Thyroid gland (tissue), 4 donors: ENCODE measurements around the gene PMCH. TPM values are rescaled to one million over a fixed set of nuclear protein-coding genes. Genes with fewer than 3 reads are reported as not detected.
A peak's percentile ranks its signal among the peaks of the same experiment; 100 is the strongest.
"Not testable (repeated sequence)": the region's sequence is repeated elsewhere in the genome, so short reads cannot be mapped to it uniquely, and the experiment has no call there.

ENCODE experiments used
- DNase-seq, 2 donors: peaks; one replicate each; pipeline ENCODE4 v3.0.0-alpha.2; 2019
- H3K27ac ChIP-seq, 3 donors: fragments of 200-600 bp; sonication (generic); 1 replicate in 2 of 3; 2 replicates in 1 of 3; pipeline ENCODE4 v1.5.1; 2016 to 2019; ENCODE audit warnings: mild to moderate bottlenecking in 1 of 3, moderate library complexity in 1 of 3
- H3K27me3 ChIP-seq: fragments of 200-600 bp; sonication (generic); one replicate; pipeline ENCODE4 v1.5.1; 2019
- H3K36me3 ChIP-seq, 2 donors: fragments of 200-600 bp; sonication (generic); one replicate each; pipeline ENCODE4 v1.5.1; 2016 to 2019
- H3K4me1 ChIP-seq, 2 donors: fragments of 200-600 bp; sonication (generic); one replicate each; pipeline ENCODE4 v1.5.1; 2017 to 2019
- H3K4me3 ChIP-seq, 3 donors: fragments of 200-600 bp; sonication (generic); replicated peaks in 1 of 3; 1 replicate in 2 of 3; 2 replicates in 1 of 3; pipeline ENCODE4 v1.5.1; 2016; ENCODE audit warnings: mild to moderate bottlenecking in 1 of 3
- H3K9me3 ChIP-seq: fragments of 200-600 bp; sonication (generic); one replicate; pipeline ENCODE4 v1.5.1; 2017
- POLR2A ChIP-seq, 2 donors: fragments of 450-650 bp; IDR thresholded peaks; one replicate each; pipeline ENCODE4 v1.6.1; 2017; ENCODE audit warnings: antibody characterized with exemption in 2 of 2, mild to moderate bottlenecking in 2 of 2, moderate library complexity in 1 of 2
- WGBS, 2 donors: methylation state at CpG; one replicate each; pipeline ENCODE4 v1.1.5; 2017; 5-methylcytosine and 5-hydroxymethylcytosine counted together
- intact Hi-C: fragments of 100-400 bp; cut with DNase I; formaldehyde crosslinking; loops from one replicate; pipeline ENCODE4 v1.15.1; 2023
- total RNA-seq, 4 donors: library from RNA; depleted of rRNA; stranded (reverse); fragments of >200 nt; gene quantifications; one replicate each; pipeline ENCODE4 v1.2.3, GENCODE V29; 2016
- TF ChIP-seq, protein P1 (sequence below), 6 experiments: fragments of 200-600 bp in 3 of 6; fragments of 450-650 bp in 3 of 6; sonication (generic) in 3 of 6; IDR thresholded peaks; one replicate each; pipeline ENCODE4 v1.5.1; 2016 to 2019; ENCODE audit warnings: antibody characterized with exemption in 6 of 6, mild to moderate bottlenecking in 2 of 6, inconsistent platforms in 1 of 6, moderate library complexity in 1 of 6

The PMCH gene
- total RNA-seq, 4 donors from 2014 or later = not detected

DNA sequence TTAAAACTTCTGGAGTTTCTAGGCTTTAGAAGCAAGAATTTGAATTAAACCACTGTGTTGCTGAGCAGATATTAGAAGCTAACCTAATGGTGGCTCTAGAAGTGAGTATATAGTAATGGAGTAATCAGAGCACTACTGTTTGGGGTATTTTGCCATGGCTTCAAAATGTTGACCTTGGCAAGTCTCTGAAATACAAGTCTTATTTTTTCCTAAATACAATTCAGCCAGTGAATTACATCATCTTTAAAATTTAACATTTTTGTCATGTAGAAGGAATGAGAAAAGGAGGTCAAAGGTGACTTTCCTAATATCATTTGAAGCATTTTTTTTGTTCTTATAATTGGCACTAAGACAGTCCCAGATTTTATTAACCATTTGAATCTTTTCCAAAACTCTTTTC lies 25.2 kb downstream of the PMCH start:
- Histone ChIP-seq H3K4me3 (no peak overlapping the region), H3K27ac (no peak overlapping the region), H3K9me3 (no peaks in the 10 kb centered on the region), H3K4me1 (no peaks in the 10 kb centered on the region), H3K27me3 (no peaks in the 10 kb centered on the region), H3K36me3 (no peaks in the 10 kb centered on the region)
- no peak for DNase-seq
- TF ChIP-seq, protein P1, sequence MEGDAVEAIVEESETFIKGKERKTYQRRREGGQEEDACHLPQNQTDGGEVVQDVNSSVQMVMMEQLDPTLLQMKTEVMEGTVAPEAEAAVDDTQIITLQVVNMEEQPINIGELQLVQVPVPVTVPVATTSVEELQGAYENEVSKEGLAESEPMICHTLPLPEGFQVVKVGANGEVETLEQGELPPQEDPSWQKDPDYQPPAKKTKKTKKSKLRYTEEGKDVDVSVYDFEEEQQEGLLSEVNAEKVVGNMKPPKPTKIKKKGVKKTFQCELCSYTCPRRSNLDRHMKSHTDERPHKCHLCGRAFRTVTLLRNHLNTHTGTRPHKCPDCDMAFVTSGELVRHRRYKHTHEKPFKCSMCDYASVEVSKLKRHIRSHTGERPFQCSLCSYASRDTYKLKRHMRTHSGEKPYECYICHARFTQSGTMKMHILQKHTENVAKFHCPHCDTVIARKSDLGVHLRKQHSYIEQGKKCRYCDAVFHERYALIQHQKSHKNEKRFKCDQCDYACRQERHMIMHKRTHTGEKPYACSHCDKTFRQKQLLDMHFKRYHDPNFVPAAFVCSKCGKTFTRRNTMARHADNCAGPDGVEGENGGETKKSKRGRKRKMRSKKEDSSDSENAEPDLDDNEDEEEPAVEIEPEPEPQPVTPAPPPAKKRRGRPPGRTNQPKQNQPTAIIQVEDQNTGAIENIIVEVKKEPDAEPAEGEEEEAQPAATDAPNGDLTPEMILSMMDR (IDR thresholded peaks at IDR 0.05) = no peak
- TF ChIP-seq POLR2A (IDR thresholded peaks at IDR 0.05) = no peak
- intact Hi-C loops = loop anchor here (10.0 kb wide), 1 partner anchor 312 kb away; the partner anchor contains the start of gene IGF1

DNA sequence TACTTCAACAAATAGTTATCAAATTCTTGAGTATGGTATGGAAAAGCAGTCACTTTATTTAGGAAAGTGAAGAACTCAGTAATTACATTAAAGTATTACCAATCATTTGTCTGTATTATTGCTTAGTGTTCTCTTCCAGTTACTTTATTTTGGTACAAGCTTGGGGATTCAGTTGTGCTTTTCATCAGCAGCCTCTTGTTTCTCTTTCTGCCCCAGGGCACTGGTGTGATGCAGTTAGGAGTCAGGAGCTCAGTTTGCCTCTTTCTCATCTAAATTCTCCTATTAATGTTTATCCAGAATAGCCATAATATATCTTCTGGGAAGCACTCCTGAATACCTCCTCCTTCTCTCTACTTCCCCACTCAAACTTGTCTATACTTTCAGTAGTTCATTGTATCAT lies 25.7 kb downstream of the PMCH start:
- Histone ChIP-seq H3K4me3 (no peak overlapping the region), H3K27ac (no peak overlapping the region), H3K36me3 (no peaks in the 10 kb centered on the region), H3K27me3 (no peaks in the 10 kb centered on the region), H3K9me3 (no peaks in the 10 kb centered on the region), H3K4me1 (no peaks in the 10 kb centered on the region)
- TF ChIP-seq, protein P1 (IDR thresholded peaks at IDR 0.05) = no peak
- TF ChIP-seq POLR2A (IDR thresholded peaks at IDR 0.05) = no peak
- DNase-seq = no peak
- intact Hi-C loops = loop anchor here (10.0 kb wide), 1 partner anchor 313 kb away; the partner anchor contains the start of gene IGF1

DNA sequence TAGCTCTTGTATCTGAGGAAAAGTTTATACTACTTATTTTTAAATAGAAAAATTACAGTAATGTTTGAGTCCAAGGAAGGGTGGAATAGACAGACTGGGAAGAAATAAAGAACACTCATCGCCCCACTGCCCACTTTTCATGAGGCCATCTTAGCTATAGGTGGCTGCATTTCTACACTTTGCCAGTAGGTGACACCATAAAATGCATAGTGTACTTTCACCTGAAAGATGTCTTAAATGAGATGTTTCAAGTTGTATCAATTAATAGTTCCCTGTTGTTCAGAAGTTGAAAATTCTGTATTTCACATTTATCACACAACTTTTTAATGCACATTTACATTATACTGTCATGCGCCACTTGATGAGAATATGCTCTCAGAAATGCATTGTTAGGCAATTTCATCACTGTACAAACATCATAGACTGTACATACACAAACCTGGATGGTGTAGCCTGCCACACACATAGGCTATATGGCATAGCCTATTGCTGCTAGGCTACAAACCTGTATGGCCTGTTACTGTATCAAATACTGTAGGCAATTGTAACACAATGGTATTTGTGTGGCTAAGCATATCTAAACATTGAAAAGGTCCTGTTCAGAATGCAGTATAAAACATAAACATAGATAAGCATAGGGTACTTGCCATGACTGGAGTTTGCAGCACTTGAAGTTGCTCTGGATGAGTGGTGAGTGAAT lies 27.6 kb downstream of the PMCH start:
- TF ChIP-seq, protein P1 (IDR thresholded peaks at IDR 0.05) = peak; percentile 38 to 78 (median 64)
- TF ChIP-seq POLR2A (IDR thresholded peaks at IDR 0.05) = no peak
- DNase-seq = peak; percentile 3
- Histone ChIP-seq H3K4me1 (no peaks in the 10 kb centered on the region), H3K27ac (no peak overlapping the region), H3K36me3 (no peaks in the 10 kb centered on the region), H3K27me3 (no peaks in the 10 kb centered on the region), H3K4me3 (no peak overlapping the region), H3K9me3 (no peaks in the 10 kb centered on the region)
- intact Hi-C loops = loop anchor here (10.0 kb wide), 2 partner anchors 315 to 375 kb away; partner anchors contain the start of gene IGF1
- 93 to 98% methylated on average over 2 of the region's 2 CpGs for WGBS, 2 donors

DNA sequence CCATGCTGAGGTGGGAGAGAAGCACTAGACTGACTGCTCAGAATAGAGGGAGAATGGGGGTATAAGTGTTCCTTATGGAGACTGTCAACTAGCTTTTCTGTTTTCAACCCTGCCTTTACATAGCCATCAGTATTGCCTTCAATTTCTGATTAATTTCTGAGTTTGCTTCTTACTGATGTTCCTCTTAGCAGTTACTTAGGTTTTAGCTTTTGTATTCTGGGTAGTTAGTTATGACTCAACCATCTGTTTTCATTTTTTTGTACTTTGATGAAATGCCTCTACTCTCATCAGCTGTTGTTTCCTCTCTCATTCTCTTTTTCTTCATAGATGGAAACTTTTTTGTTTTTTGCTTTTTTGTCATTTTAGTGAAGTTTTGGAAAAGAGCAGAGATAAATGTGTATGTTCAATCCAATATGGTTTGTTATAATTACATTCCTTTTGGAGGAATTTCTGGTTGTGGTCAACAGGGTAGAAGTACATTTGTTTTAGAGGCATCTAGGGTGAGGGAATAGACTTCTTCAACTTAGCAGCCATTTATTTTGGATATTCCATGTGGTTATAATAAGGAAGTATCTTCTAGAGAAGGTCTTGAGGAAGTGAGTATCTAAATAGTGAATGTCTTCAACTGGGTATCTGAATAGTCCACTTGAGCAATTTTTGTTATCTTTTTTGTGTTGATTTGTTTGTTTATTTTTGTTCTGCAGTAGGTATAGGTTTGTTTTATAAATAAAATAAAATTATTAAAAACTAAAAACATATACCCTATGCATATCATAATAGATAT lies 29.6 kb downstream of the PMCH start:
- no peak for TF ChIP-seq POLR2A (IDR thresholded peaks at IDR 0.05)
- TF ChIP-seq, protein P1 (IDR thresholded peaks at IDR 0.05) = no peak
- no peak for DNase-seq
- H3K36me3 ChIP-seq = no peaks in the 10 kb centered on the region
- no peaks in the 10 kb centered on the region for H3K4me1 ChIP-seq
- H3K27ac ChIP-seq = no peak overlapping the region
- H3K9me3 ChIP-seq = no peaks in the 10 kb centered on the region
- H3K4me3 ChIP-seq = no peak overlapping the region
- intact Hi-C loops = loop anchor here (10.0 kb wide), 1 partner anchor 377 kb away; no protein-coding TSS in a partner anchor
- no peaks in the 10 kb centered on the region for H3K27me3 ChIP-seq

DNA sequence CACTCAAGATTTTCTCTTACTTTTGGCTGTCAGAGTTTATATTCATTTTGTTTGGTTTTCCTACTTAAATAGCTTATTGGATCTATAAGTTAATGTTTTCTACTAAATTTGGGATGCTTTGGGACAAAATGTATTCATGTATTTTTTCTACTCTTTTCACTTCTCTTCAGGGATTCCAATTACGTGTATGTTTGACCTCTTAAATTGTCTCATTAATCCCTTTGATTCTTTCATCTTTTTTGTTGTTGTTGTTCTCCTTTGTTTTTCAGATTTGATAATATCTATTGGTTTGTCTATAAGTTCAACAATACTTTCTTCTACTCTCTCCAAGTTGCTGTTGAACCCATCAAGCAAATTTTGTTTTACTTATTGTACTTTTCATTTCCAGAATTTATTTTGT lies 34.2 kb downstream of the PMCH start:
- Histone ChIP-seq H3K4me3 (no peak overlapping the region), H3K9me3 (no peaks in the 10 kb centered on the region), H3K27me3 (no peaks in the 10 kb centered on the region), H3K27ac (no peak overlapping the region), H3K4me1 (peaks cover 0 to 3% of the 10 kb centered on the region in 2 donors), H3K36me3 (no peaks in the 10 kb centered on the region)
- 90 to 96% methylated on average over 1 of the region's 1 CpG for WGBS, 2 donors
- DNase-seq = no peak
- TF ChIP-seq, protein P1 (IDR thresholded peaks at IDR 0.05) = no peak
- TF ChIP-seq POLR2A (IDR thresholded peaks at IDR 0.05) = no peak
- intact Hi-C loops = loop anchor here (10.0 kb wide), 1 partner anchor 381 kb away; no protein-coding TSS in a partner anchor

DNA sequence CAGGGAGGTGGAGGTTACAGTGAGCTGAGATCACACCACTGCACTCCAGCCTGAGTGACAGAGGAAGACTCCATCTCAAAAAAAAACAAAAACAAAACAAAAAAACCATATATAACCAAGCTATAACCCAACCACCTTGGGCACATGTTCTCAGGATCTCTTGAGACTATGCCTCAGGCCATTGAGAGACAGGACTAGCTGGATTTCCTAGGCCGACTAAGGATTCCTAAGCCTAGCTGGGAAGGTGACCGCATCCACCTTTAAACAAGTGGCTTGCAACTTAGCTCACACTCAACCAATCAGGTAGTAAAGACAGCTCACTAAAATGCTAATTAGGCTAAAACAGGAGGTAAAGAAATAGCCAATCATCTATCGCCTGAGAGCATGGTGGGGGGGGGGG lies 42.4 kb downstream of the PMCH start:
- 96 to 100% methylated on average over 3 of the region's 3 CpGs for WGBS, 2 donors
- H3K27ac ChIP-seq, H3K27me3 ChIP-seq, intact Hi-C loops, H3K4me3 ChIP-seq, DNase-seq, H3K4me1 ChIP-seq, H3K9me3 ChIP-seq, H3K36me3 ChIP-seq: not testable (repeated sequence)

DNA sequence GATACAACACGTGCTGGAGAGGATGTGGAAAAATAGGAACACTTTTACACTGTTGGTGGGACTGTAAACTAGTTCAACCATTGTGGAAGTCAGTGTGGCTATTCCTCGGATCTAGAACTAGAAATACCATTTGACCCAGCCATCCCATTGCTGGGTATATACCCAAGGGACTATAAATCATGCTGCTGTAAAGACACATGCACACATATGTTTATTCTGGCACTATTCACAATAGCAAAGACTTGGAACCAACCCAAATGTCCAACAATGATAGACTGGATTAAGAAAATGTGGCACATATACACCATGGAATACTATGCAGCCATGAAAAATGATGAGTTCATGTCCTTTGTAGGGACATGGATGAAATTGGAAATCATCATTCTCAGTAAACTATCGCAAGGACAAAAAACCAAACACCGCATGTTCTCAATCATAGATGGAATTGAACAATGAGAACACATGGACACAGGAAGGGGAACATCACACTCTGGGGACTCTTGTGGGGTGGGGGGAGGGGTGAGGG lies 50.5 kb downstream of the PMCH start:
- WGBS, 2 donors = 95 to 97% methylated on average over 4 of the region's 4 CpGs
- DNase-seq, H3K27ac ChIP-seq, H3K36me3 ChIP-seq, H3K9me3 ChIP-seq, H3K4me1 ChIP-seq, H3K4me3 ChIP-seq, intact Hi-C loops, H3K27me3 ChIP-seq: not testable (repeated sequence)
